Neural crest cell (in vitro differentiated cells): Measurements from ENCODE around the gene SLC25A44. TPM values are rescaled to one million over a fixed set of nuclear protein-coding genes. Genes with fewer than 3 reads are reported as not detected.

ENCODE experiments used
- DNase-seq: peaks from one replicate; pipeline ENCODE4 v3.0.0; 2021; ENCODE audit warnings: low read depth, mixed read lengths, low spot score
- H3K27ac Mint-ChIP-seq: one replicate; pipeline ENCODE4 v1.8.0; 2021; ENCODE audit warnings: mild to moderate bottlenecking, mixed read lengths; ENCODE audit not compliant: unreplicated experiment
- H3K27me3 Mint-ChIP-seq: 2 replicates; pipeline ENCODE4 v1.8.0; 2021; ENCODE audit warnings: low read depth, mild to moderate bottlenecking, mixed read lengths
- H3K36me3 Mint-ChIP-seq: 2 replicates; pipeline ENCODE4 v1.8.0; 2021; ENCODE audit warnings: low read depth, mild to moderate bottlenecking, mixed read lengths
- H3K4me1 Mint-ChIP-seq: 2 replicates; pipeline ENCODE4 v1.8.0; 2021; ENCODE audit warnings: mixed read lengths
- H3K4me3 Mint-ChIP-seq: one replicate; pipeline ENCODE4 v1.8.0; 2021; ENCODE audit warnings: mild to moderate bottlenecking, mixed read lengths
- H3K9me3 Mint-ChIP-seq: 2 replicates; pipeline ENCODE4 v1.8.0; 2021; ENCODE audit warnings: mixed read lengths
- CTCF ChIP-seq: fragments of 200-600 bp; sonication (generic); conservative IDR thresholded peaks from 2 replicates; pipeline ENCODE4 v1.5.0; 2021; ENCODE audit warnings: antibody characterized with exemption, mild to moderate bottlenecking
- long read RNA-seq: library from polyadenylated mRNA; unstranded; transcript quantifications from one replicate; pipeline ENCODE4 v2.0.0, GENCODE V29; 2020
- total RNA-seq: library from RNA; stranded (reverse); gene quantifications from 2 replicates; pipeline ENCODE4 v1.2.1, GENCODE V29; 2021

The SLC25A44 gene
- 19.1 and 22.7 TPM in 2 replicates for total RNA-seq
- long read RNA-seq, partial matches to known transcripts = 1 of 5 reads
- long read RNA-seq, other reads (novel, unspliced or antisense) = 2 of 5 reads

- Mint-ChIP-seq H3K9me3 (peaks cover 6% of the 10 kb centered on the region), H3K36me3 (peaks cover 5% of the 10 kb centered on the region), H3K4me1 (peaks cover 19% of the 10 kb centered on the region), H3K27ac (peak within 1 kb of the TSS; percentile 96), H3K27me3 (no peaks in the 10 kb centered on the region), H3K4me3 (peak within 1 kb of the TSS; percentile 98)
- peak; percentile 94 for DNase-seq
- TF ChIP-seq CTCF = peak; percentile 72
Measured at GRCh38 chr1:156193488-156194299, at the start of gene SLC25A44. Gene SLC25A44 (plus strand): TSS chr1:156194104. CDS start chr1:156199848, 5,744 bp downstream.

- Mint-ChIP-seq H3K27me3 (peaks cover 28% of the 10 kb centered on the region), H3K36me3 (no peaks in the 10 kb centered on the region), H3K9me3 (no peaks in the 10 kb centered on the region), H3K4me3 (no peak overlapping the region), H3K4me1 (peaks cover 22% of the 10 kb centered on the region), H3K27ac (no peak overlapping the region)
- TF ChIP-seq CTCF = no peak
- DNase-seq = no peak
Measured at GRCh38 chr1:156144742-156145141, 49.2 kb upstream of the SLC25A44 start.

- H3K27ac Mint-ChIP-seq = no peak overlapping the region
- no peak overlapping the region for H3K4me3 Mint-ChIP-seq
- no peaks in the 10 kb centered on the region for H3K9me3 Mint-ChIP-seq
Measured at GRCh38 chr1:156145650-156146019, 48.3 kb upstream of the SLC25A44 start.

GRCh38 chr1:156146020-156146768 is 47.7 kb upstream of the SLC25A44 start:
- peak overlapping the region; percentile 47 for H3K4me3 Mint-ChIP-seq
- peaks cover 38% of the 10 kb centered on the region for H3K27me3 Mint-ChIP-seq
- H3K36me3 Mint-ChIP-seq = no peaks in the 10 kb centered on the region
- no peak for DNase-seq
- peaks cover 21% of the 10 kb centered on the region for H3K4me1 Mint-ChIP-seq
- TF ChIP-seq CTCF = peak; percentile 75
- H3K9me3 Mint-ChIP-seq = no peaks in the 10 kb centered on the region
- H3K27ac Mint-ChIP-seq = no peak overlapping the region

More at GRCh38 chr1:156145650-156146019, 48.3 kb upstream of the SLC25A44 start:
- no peak for DNase-seq
- no peaks in the 10 kb centered on the region for H3K36me3 Mint-ChIP-seq
- TF ChIP-seq CTCF = no peak
- peaks cover 26% of the 10 kb centered on the region for H3K4me1 Mint-ChIP-seq
- peaks cover 37% of the 10 kb centered on the region for H3K27me3 Mint-ChIP-seq

GRCh38 chr1:156146769-156147405 is 47.0 kb upstream of the SLC25A44 start:
- Mint-ChIP-seq H3K36me3 (no peaks in the 10 kb centered on the region), H3K4me1 (peaks cover 20% of the 10 kb centered on the region), H3K27ac (no peak overlapping the region), H3K9me3 (no peaks in the 10 kb centered on the region), H3K4me3 (no peak overlapping the region), H3K27me3 (peaks cover 38% of the 10 kb centered on the region)
- no peak for TF ChIP-seq CTCF
- DNase-seq = no peak
